ENCODE results near the gene TNFAIP3.

The TNFAIP3 gene

DNA sequence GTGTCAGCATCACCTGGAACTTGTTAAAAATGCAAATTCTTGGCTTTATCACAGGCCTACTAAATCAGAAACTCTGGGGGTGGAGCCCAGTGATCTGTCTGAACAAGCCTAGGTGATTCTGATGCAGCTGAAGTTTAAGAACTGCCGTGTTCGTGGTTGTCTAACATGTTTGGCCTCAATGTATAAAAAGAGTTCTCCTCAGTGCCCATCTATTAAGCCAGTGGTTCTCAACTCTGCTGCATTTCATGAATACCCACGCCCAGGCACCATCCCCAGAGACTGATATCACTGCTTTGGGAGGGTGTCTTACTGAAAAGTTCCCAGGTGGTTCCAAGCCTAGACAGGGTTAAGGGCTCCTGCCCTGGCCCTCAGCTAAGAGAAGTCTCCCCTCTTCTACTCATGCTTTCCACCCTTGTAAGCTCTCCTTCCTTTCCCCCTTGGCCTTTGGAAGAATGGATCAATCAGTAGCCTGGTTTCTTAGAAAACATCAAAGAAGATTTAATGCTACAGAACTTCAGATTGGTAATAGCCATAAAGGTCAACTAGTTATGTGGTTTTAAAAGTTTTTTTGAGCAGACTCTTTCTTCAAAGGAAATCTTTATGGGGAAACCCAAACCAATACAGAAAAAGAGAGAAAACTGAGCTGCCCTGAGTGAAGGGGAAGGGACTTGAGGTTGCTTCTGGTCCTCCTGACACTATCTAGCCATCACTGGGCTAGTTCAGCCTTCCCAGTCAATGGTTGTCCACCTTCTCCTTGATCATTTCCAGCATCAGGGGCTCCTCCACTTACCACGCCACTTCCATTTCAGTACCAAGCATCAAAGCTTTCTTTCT is 38.9 kb upstream of the TNFAIP3 start:
- Histone ChIP-seq H3K27ac (no peak overlapping the region), H3K27me3 (replicated peaks) (no peaks in the 10 kb centered on the region), H3K4me3 (ENCODE audit: low read depth, low read length) (no peak overlapping the region), H3K36me3 (replicated peaks) (no peaks in the 10 kb centered on the region)
- in situ Hi-C loops (cut with HindIII; ENCODE audit: low pct_ligation_motif_present, low sequenced_read_pairs): no loop called here
- DNase-seq: no peak
- TF ChIP-seq, protein P1, sequence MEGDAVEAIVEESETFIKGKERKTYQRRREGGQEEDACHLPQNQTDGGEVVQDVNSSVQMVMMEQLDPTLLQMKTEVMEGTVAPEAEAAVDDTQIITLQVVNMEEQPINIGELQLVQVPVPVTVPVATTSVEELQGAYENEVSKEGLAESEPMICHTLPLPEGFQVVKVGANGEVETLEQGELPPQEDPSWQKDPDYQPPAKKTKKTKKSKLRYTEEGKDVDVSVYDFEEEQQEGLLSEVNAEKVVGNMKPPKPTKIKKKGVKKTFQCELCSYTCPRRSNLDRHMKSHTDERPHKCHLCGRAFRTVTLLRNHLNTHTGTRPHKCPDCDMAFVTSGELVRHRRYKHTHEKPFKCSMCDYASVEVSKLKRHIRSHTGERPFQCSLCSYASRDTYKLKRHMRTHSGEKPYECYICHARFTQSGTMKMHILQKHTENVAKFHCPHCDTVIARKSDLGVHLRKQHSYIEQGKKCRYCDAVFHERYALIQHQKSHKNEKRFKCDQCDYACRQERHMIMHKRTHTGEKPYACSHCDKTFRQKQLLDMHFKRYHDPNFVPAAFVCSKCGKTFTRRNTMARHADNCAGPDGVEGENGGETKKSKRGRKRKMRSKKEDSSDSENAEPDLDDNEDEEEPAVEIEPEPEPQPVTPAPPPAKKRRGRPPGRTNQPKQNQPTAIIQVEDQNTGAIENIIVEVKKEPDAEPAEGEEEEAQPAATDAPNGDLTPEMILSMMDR (IDR thresholded peaks at IDR 0.05; ENCODE audit: low read depth, low read length, missing control alignments): no peak

DNA sequence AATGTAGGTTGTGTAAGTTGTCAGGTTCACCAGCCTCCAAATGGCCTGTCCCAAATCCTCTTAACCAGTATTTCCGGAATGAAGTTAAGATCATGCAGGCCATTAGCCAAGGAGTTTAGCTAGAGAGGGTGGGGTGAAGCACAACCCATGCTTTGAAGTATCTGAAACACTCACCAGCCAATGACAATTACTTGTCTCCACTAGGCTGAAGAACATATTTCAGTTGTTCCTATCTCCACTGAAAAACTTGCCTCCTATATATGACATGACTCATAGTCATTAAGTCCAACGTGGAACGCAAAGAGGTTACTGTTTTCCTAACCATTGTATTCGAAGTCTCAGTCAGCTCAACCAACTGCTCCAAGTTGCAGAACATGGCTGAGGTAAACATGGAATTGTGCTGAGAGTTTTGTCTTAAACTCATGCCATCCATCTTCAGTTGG is 37.4 kb upstream of the TNFAIP3 start:
- TF ChIP-seq, protein P1 (IDR thresholded peaks at IDR 0.05; ENCODE audit: low read depth, low read length, missing control alignments): no peak
- in situ Hi-C loops (cut with HindIII; ENCODE audit: low pct_ligation_motif_present, low sequenced_read_pairs): no loop called here
- DNase-seq: no peak
- no peaks in the 10 kb centered on the region for H3K36me3 ChIP-seq (replicated peaks)
- no peak overlapping the region for H3K4me3 ChIP-seq (ENCODE audit: low read depth, low read length)
- no peaks in the 10 kb centered on the region for H3K27me3 ChIP-seq (replicated peaks)
- peak overlapping the region; percentile 27 for H3K27ac ChIP-seq

DNA sequence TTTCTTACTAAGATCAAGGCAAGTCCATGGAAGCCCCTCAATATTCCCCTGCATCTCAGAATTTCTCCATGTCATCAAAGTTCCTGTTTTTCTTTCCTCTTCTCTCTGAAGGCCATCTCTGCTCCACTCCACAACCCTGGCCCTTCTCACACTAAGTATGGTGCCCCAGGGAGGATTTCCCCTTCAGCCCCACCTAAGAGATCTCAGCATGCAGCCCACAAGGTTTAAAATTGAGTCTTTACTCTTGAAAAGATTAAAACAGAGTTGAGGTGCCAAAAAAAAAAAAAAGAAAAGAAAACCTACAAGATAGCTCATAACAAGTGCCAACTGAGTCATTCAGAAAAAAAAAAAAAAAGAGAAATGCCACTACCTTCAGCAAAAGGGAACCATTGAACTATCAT is 36.5 kb upstream of the TNFAIP3 start:
- no peak for DNase-seq
- Histone ChIP-seq H3K27ac (no peak overlapping the region), H3K36me3 (replicated peaks) (no peaks in the 10 kb centered on the region), H3K4me3 (ENCODE audit: low read depth, low read length) (no peak overlapping the region), H3K27me3 (replicated peaks) (no peaks in the 10 kb centered on the region)
- in situ Hi-C loops (cut with HindIII; ENCODE audit: low pct_ligation_motif_present, low sequenced_read_pairs): no loop called here
- TF ChIP-seq, protein P1 (IDR thresholded peaks at IDR 0.05; ENCODE audit: low read depth, low read length, missing control alignments): no peak

DNA sequence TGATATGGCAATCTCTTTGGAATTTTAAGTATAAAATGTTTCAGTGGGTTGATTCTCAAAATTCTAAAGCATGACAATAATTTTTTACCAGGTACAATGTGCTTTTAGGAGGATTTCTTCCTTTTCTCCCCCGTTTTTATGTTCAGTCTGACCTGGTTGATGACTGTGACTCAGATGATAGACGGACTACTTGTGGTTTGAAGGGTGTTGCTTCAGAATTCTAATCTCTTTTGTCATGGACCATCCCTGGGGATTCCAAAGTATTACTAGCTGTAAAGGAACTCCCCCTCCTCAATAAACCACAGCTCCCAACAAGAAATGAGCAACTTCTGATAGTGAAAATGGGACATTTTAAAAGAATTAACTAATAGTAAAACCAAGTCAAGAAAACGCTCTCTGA is 34.9 kb upstream of the TNFAIP3 start:
- in situ Hi-C loops (cut with HindIII; ENCODE audit: low pct_ligation_motif_present, low sequenced_read_pairs): no loop called here
- H3K4me3 ChIP-seq (ENCODE audit: low read depth, low read length): no peak overlapping the region
- H3K27ac ChIP-seq: peak overlapping the region; percentile 19
- no peaks in the 10 kb centered on the region for H3K36me3 ChIP-seq (replicated peaks)
- no peaks in the 10 kb centered on the region for H3K27me3 ChIP-seq (replicated peaks)
- TF ChIP-seq, protein P1 (IDR thresholded peaks at IDR 0.05; ENCODE audit: low read depth, low read length, missing control alignments): no peak
- DNase-seq: peak; percentile 94

DNA sequence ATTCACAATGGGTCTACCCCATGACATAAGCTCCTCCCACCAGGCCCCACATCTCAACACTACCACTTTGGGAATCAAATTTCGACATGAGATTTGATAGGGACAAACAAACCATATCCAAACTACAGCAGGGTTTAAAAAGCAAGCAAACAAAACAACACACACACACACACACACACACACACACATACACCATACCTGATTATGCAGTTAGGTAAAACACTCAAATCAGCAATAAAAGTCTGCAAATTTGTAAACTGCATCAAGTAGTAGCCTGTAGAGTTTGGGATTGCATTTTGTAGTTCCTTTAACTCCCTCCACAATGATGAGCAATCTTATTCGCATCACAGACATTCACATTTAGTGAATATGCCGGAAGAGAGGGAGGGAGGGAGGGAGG is 32.6 kb upstream of the TNFAIP3 start:
- in situ Hi-C loops (cut with HindIII; ENCODE audit: low pct_ligation_motif_present, low sequenced_read_pairs): no loop called here
- Histone ChIP-seq H3K27ac (no peak overlapping the region), H3K27me3 (replicated peaks) (no peaks in the 10 kb centered on the region), H3K36me3 (replicated peaks) (no peaks in the 10 kb centered on the region), H3K4me3 (ENCODE audit: low read depth, low read length) (no peak overlapping the region)
- no peak for DNase-seq
- TF ChIP-seq, protein P1 (IDR thresholded peaks at IDR 0.05; ENCODE audit: low read depth, low read length, missing control alignments): no peak

Measured in brain microvascular endothelial cell (primary cell).